Hepatocyte (in vitro differentiated cells): ENCODE results near the gene LILRA1. TPM values are rescaled to one million over a fixed set of nuclear protein-coding genes. Genes with fewer than 3 reads are reported as not detected.

Source experiments
- DNase-seq: peaks from one replicate; pipeline ENCODE4 v3.0.0-alpha.2; 2016; ENCODE audit warnings: low spot score
- H2AFZ ChIP-seq: fragments of 200-600 bp; sonication (generic); 2 replicates; pipeline ENCODE4 v1.6.0; 2016; ENCODE audit warnings: antibody characterized with exemption, mild to moderate bottlenecking
- H3K27ac ChIP-seq: fragments of 200-600 bp; sonication (generic); 2 replicates; pipeline ENCODE4 v1.5.1; 2016; ENCODE audit warnings: mild to moderate bottlenecking
- H3K27me3 ChIP-seq: fragments of 200-600 bp; sonication (generic); 2 replicates; pipeline ENCODE4 v1.6.1; 2016
- H3K36me3 ChIP-seq: fragments of 200-600 bp; sonication (generic); replicated peaks from 2 replicates; pipeline ENCODE4 v1.5.1; 2016; ENCODE audit warnings: low read depth; ENCODE audit not compliant: insufficient read depth
- H3K4me1 ChIP-seq: fragments of 200-600 bp; sonication (generic); 2 replicates; pipeline ENCODE4 v1.5.1; 2016; ENCODE audit warnings: mild to moderate bottlenecking, moderate library complexity; ENCODE audit not compliant: insufficient read depth
- H3K4me2 ChIP-seq: fragments of 200-600 bp; sonication (generic); 2 replicates; pipeline ENCODE4 v1.6.0; 2016
- H3K4me3 ChIP-seq: fragments of 200-600 bp; sonication (generic); 2 replicates; pipeline ENCODE4 v1.5.1; 2016; ENCODE audit warnings: mild to moderate bottlenecking
- H3K79me2 ChIP-seq: fragments of 200-600 bp; sonication (generic); 2 replicates; pipeline ENCODE4 v1.6.0; 2017; ENCODE audit warnings: mild to moderate bottlenecking
- H3K9me2 ChIP-seq: fragments of 200-600 bp; sonication (generic); replicated peaks from 2 replicates; pipeline ENCODE4 v1.6.0; 2017; ENCODE audit warnings: mild to moderate bottlenecking; ENCODE audit not compliant: insufficient read depth
- H3K9me3 ChIP-seq: fragments of 200-600 bp; sonication (generic); 2 replicates; pipeline ENCODE4 v1.5.1; 2016; ENCODE audit warnings: low read depth, mild to moderate bottlenecking
- H4K20me1 ChIP-seq: fragments of 200-600 bp; sonication (generic); 2 replicates; pipeline ENCODE4 v1.6.0; 2016; ENCODE audit warnings: mild to moderate bottlenecking; ENCODE audit not compliant: insufficient read depth, poor library complexity, severe bottlenecking
- CTCF ChIP-seq: fragments of 200-600 bp; sonication (generic); IDR thresholded peaks from 2 replicates; pipeline ENCODE4 v1.5.1; 2016; ENCODE audit warnings: antibody characterized with exemption, mild to moderate bottlenecking; ENCODE audit not compliant: poor library complexity
- EZH2 ChIP-seq: fragments of 200-600 bp; sonication (generic); IDR thresholded peaks from 2 replicates; pipeline ENCODE4 v1.6.1; 2016; ENCODE audit warnings: antibody characterized with exemption, mild to moderate bottlenecking, borderline replicate concordance
- EZH2phosphoT487 ChIP-seq: fragments of 200-600 bp; sonication (generic); IDR thresholded peaks from one replicate; pipeline ENCODE4 v1.6.1; 2018; ENCODE audit warnings: antibody characterized with exemption, mild to moderate bottlenecking, low read depth, moderate library complexity; ENCODE audit not compliant: unreplicated experiment, severe bottlenecking
- WGBS: methylation state at CpG from one replicate; pipeline ENCODE4 v1.1.6; 2016; ENCODE audit warnings: low lambda C conversion rate; ENCODE audit errors: missing lambda C conversion rate; 5-methylcytosine and 5-hydroxymethylcytosine counted together
- polyA plus RNA-seq: library from polyadenylated mRNA; unstranded; fragments of >200 nt; fragmentation: Nextera tagmentation; extraction: Ambion mirVana; gene quantifications from 2 replicates; pipeline ENCODE4 v1.2.1, GENCODE V29; 2016
- total RNA-seq: library from RNA; depleted of rRNA; stranded (reverse); fragments of >200 nt; gene quantifications from 2 replicates; pipeline ENCODE4 v1.2.3, GENCODE V29; 2014

LILRA1 gene
- total and polyA plus RNA-seq, 2 experiments from 2014 or later = not detected

GRCh38 chr19:54551950-54552912 lies 41.2 kb upstream of the LILRA1 start:
- Histone ChIP-seq H3K4me1 (no peaks in the 10 kb centered on the region), H3K9me2 (no peaks in the 10 kb centered on the region), H3K9me3 (no peaks in the 10 kb centered on the region), H3K27me3 (no peaks in the 10 kb centered on the region), H4K20me1 (no peaks in the 10 kb centered on the region), H3K36me3 (no peaks in the 10 kb centered on the region), H2AFZ (no peak overlapping the region), H3K4me3 (no peak overlapping the region), H3K79me2 (no peaks in the 10 kb centered on the region), H3K27ac (no peak overlapping the region), H3K4me2 (no peak overlapping the region)
- no peak for DNase-seq
- TF ChIP-seq CTCF = no peak
- no peak for TF ChIP-seq EZH2
- TF ChIP-seq EZH2phosphoT487 = no peak
- 81% methylated on average over 21 of the region's 22 CpGs for WGBS

GRCh38 chr19:54552913-54553310 lies 40.5 kb upstream of the LILRA1 start:
- H2AFZ ChIP-seq = no peak overlapping the region
- H3K4me2 ChIP-seq = no peak overlapping the region
- TF ChIP-seq CTCF (no peak), EZH2phosphoT487 (no peak), EZH2 (no peak)
- H3K9me3 ChIP-seq = no peaks in the 10 kb centered on the region
- H3K4me3 ChIP-seq = no peak overlapping the region
- no peaks in the 10 kb centered on the region for H3K9me2 ChIP-seq
- no peaks in the 10 kb centered on the region for H3K36me3 ChIP-seq
- 87% methylated on average over 15 of the region's 15 CpGs for WGBS
- no peaks in the 10 kb centered on the region for H3K27me3 ChIP-seq
- no peak for DNase-seq
- no peak overlapping the region for H3K27ac ChIP-seq
- no peaks in the 10 kb centered on the region for H4K20me1 ChIP-seq
- H3K4me1 ChIP-seq = no peaks in the 10 kb centered on the region
- H3K79me2 ChIP-seq = no peaks in the 10 kb centered on the region

- no peak for DNase-seq
- H3K9me2 ChIP-seq = no peaks in the 10 kb centered on the region
These were observed 39.4 kb upstream of the LILRA1 start for GRCh38 chr19:54554006-54554405.

GRCh38 chr19:54554896-54555295 lies 38.5 kb upstream of the LILRA1 start:
- no peaks in the 10 kb centered on the region for H3K27me3 ChIP-seq
- peaks cover 3% of the 10 kb centered on the region for H3K9me3 ChIP-seq
- H3K27ac ChIP-seq = no peak overlapping the region
- no peaks in the 10 kb centered on the region for H3K36me3 ChIP-seq
- H3K4me1 ChIP-seq = no peaks in the 10 kb centered on the region
- H3K4me3 ChIP-seq = no peak overlapping the region
- no peak for DNase-seq
- H3K4me2 ChIP-seq = no peak overlapping the region
- no peaks in the 10 kb centered on the region for H4K20me1 ChIP-seq
- no peaks in the 10 kb centered on the region for H3K79me2 ChIP-seq
- H2AFZ ChIP-seq = no peak overlapping the region
- H3K9me2 ChIP-seq = no peaks in the 10 kb centered on the region
- WGBS = 87% methylated on average over 16 of the region's 16 CpGs
- no peak for TF ChIP-seq EZH2
- no peak for TF ChIP-seq EZH2phosphoT487
- TF ChIP-seq CTCF = no peak

More at GRCh38 chr19:54554006-54554405, 39.4 kb upstream of the LILRA1 start:
- H3K4me3 ChIP-seq = no peak overlapping the region
- peaks cover 3% of the 10 kb centered on the region for H3K9me3 ChIP-seq
- H4K20me1 ChIP-seq = no peaks in the 10 kb centered on the region
- H3K27ac ChIP-seq = no peak overlapping the region
- H3K4me1 ChIP-seq = no peaks in the 10 kb centered on the region
- H3K4me2 ChIP-seq = no peak overlapping the region
- WGBS = 85% methylated on average over 10 of the region's 10 CpGs
- no peaks in the 10 kb centered on the region for H3K27me3 ChIP-seq
- TF ChIP-seq EZH2 = no peak
- H2AFZ ChIP-seq = no peak overlapping the region
- no peaks in the 10 kb centered on the region for H3K36me3 ChIP-seq
- H3K79me2 ChIP-seq = no peaks in the 10 kb centered on the region
